Hindlimb muscle (tissue), 1 donor: Measurements from ENCODE around the gene RNF6. TPM values are rescaled to one million over a fixed set of nuclear protein-coding genes. Genes with fewer than 3 reads are reported as not detected.

ENCODE experiments used
- polyA plus RNA-seq: library from polyadenylated mRNA; unstranded; fragments of 120-200 nt; gene quantifications from one replicate; pipeline ENCODE4 v1.2.1, GENCODE V29; 2013; ENCODE audit not compliant: insufficient read length

Gene RNF6
- polyA plus RNA-seq, 1 donor, result 23.8 TPM

Other genes starting within 250 kb of the RNF6 start
- gene SHISA2, start 170.3 kb downstream of the RNF6 start, polyA plus RNA-seq, result 82.8 TPM
- gene CDK8, start 31.8 kb upstream of the RNF6 start, polyA plus RNA-seq, result 19.9 TPM